Endothelial cell of umbilical vein (primary cell): ENCODE measurements around the gene IL20. TPM values are rescaled to one million over a fixed set of nuclear protein-coding genes. Genes with fewer than 3 reads are reported as not detected.

Experiments
- BruUV-seq: library from RNA; stranded (reverse); fragments of 400-500 nt; replicated peaks from 2 replicates; lab custom pipeline; 2021; lab: Mats Ljungman, UMichigan
- CTCF ChIA-PET: fragments of 300-600, 350-600 bp; sonication (Branson Sonifier 250); formaldehyde crosslinking; loops from one replicate; lab custom pipeline; 2021; ENCODE audit warnings: antibody characterized with exemption, inconsistent platforms; lab: Charles Lee
- POLR2A ChIA-PET: fragments of 300-600, 350-600 bp; sonication (Branson Sonifier 250); formaldehyde crosslinking; loops from one replicate; lab custom pipeline; 2021; ENCODE audit warnings: antibody characterized with exemption, inconsistent platforms; lab: Charles Lee
- DNase-seq: peaks from one replicate; pipeline ENCODE4 v3.0.0-alpha.2; 2011; ENCODE audit warnings: low read depth, low spot score
- FAIRE-seq: peaks from 2 replicates; lab custom pipeline; 2011; peaks lifted over from hg19 to GRCh38; lab: Jason Lieb, UNC
- H2AFZ ChIP-seq: 2 replicates; pipeline ENCODE4 v1.6.0; 2012; ENCODE audit warnings: low read depth, low read length, control low read depth, inconsistent platforms
- H3K27ac ChIP-seq: 2 replicates; pipeline ENCODE4 v1.5.1; 2011; ENCODE audit warnings: low read depth, mild to moderate bottlenecking, control low read depth, low read length, moderate library complexity; ENCODE audit not compliant: insufficient read depth
- H3K27me3 ChIP-seq, 2 experiments: 2 replicates each; pipeline versions ENCODE4 v1.6.0 to v1.6.1; 2011; ENCODE audit warnings: low read length in 2 of 2, mixed read lengths in 1 of 2; ENCODE audit not compliant: control insufficient read depth in 2 of 2, insufficient read depth in 2 of 2
- H3K36me3 ChIP-seq, 2 experiments: 2 replicates in 1 of 2; 3 replicates in 1 of 2; pipeline ENCODE4 v1.5.1; 2011; ENCODE audit warnings: low read length in 2 of 2, mild to moderate bottlenecking in 1 of 2, moderate library complexity in 1 of 2; ENCODE audit not compliant: control insufficient read depth in 2 of 2, insufficient read depth in 2 of 2; ENCODE audit errors: extremely low read depth in 1 of 2
- H3K4me1 ChIP-seq: 3 replicates; pipeline ENCODE4 v1.5.1; 2011; ENCODE audit warnings: mild to moderate bottlenecking, low read length; ENCODE audit not compliant: control insufficient read depth, insufficient read depth; ENCODE audit errors: extremely low read depth
- H3K4me2 ChIP-seq: 2 replicates; pipeline ENCODE4 v1.6.1; 2011; ENCODE audit warnings: low read length, control low read depth, mixed read lengths; ENCODE audit not compliant: insufficient read depth
- H3K4me3 ChIP-seq, 3 experiments: fragments of 200-600 bp in 1 of 3; sonication (generic), shearing (Covaris generic) in 1 of 3; replicated peaks in 1 of 3; 2 replicates each; pipeline ENCODE4 v1.5.1; 2011 to 2016; ENCODE audit warnings: control low read depth in 3 of 3, low read length in 3 of 3, mild to moderate bottlenecking in 2 of 3, inconsistent platforms in 1 of 3, low read depth in 1 of 3, moderate library complexity in 1 of 3; ENCODE audit not compliant: insufficient read depth in 1 of 3
- H3K79me2 ChIP-seq: 2 replicates; pipeline ENCODE4 v1.6.0; 2012; ENCODE audit warnings: low read length, inconsistent platforms; ENCODE audit not compliant: control insufficient read depth, insufficient read depth
- H3K9ac ChIP-seq: replicated peaks from 2 replicates; pipeline ENCODE3; 2011; ENCODE audit warnings: low read length, control low read depth; ENCODE audit not compliant: insufficient read depth; ENCODE audit errors: extremely low read depth
- H3K9me1 ChIP-seq: replicated peaks from 3 replicates; pipeline ENCODE4 v1.6.0; 2011; ENCODE audit warnings: mild to moderate bottlenecking, low read length; ENCODE audit not compliant: control insufficient read depth, insufficient read depth; ENCODE audit errors: extremely low read depth
- H3K9me3 ChIP-seq: replicated peaks from 2 replicates; pipeline ENCODE4 v1.5.1; 2012; ENCODE audit warnings: low read length, inconsistent platforms; ENCODE audit not compliant: control insufficient read depth, insufficient read depth
- H4K20me1 ChIP-seq: replicated peaks from 2 replicates; pipeline ENCODE3; 2011; ENCODE audit warnings: mild to moderate bottlenecking, low read length; ENCODE audit not compliant: control insufficient read depth, insufficient read depth; ENCODE audit errors: extremely low read depth
- EZH2 ChIP-seq: IDR thresholded peaks from 2 replicates; pipeline ENCODE4 v1.6.1; 2012; ENCODE audit warnings: borderline replicate concordance, low read depth, mild to moderate bottlenecking, moderate library complexity, low read length, inconsistent platforms; ENCODE audit not compliant: severe bottlenecking
- FOS ChIP-seq: IDR thresholded peaks from 2 replicates; pipeline ENCODE4 v1.6.1; 2011; ENCODE audit warnings: mild to moderate bottlenecking, low read length, moderate library complexity, borderline replicate concordance; ENCODE audit not compliant: insufficient read depth
- GATA2 ChIP-seq: IDR thresholded peaks from 2 replicates; pipeline ENCODE4 v1.7.0; 2011; ENCODE audit warnings: low read depth, mild to moderate bottlenecking, moderate library complexity, mixed read lengths, low read length; ENCODE audit not compliant: insufficient read length, insufficient read depth
- JUN ChIP-seq: IDR thresholded peaks from 2 replicates; pipeline ENCODE4 v1.6.1; 2011; ENCODE audit warnings: borderline replicate concordance, low read depth; ENCODE audit not compliant: insufficient read length, insufficient read depth
- MAX ChIP-seq: IDR thresholded peaks from 2 replicates; pipeline ENCODE4 v1.6.1; 2011; ENCODE audit not compliant: insufficient read depth, insufficient read length
- MYC ChIP-seq: IDR thresholded peaks from one replicate; pipeline ENCODE4 v1.6.1; 2011; ENCODE audit warnings: mild to moderate bottlenecking, low read depth, low read length
- POLR2A ChIP-seq: IDR thresholded peaks from 2 replicates; pipeline ENCODE4 v1.6.1; 2012; ENCODE audit warnings: low read depth, mild to moderate bottlenecking, control low read depth, low read length
- POLR2AphosphoS5 ChIP-seq: IDR thresholded peaks from 2 replicates; pipeline ENCODE4 v1.6.1; 2012; ENCODE audit warnings: low read depth, mild to moderate bottlenecking, control low read depth, low read length, moderate library complexity; ENCODE audit not compliant: insufficient read depth
- dilution Hi-C: fragments of 300-500 bp; cut with MboI; formaldehyde crosslinking; loops from one replicate; pipeline ENCODE4 v1.15.0; 2019; ENCODE audit warnings: low sequenced_read_pairs; ENCODE audit not compliant: extremely low pct_ligation_motif_present
- intact Hi-C: fragments of 100-400 bp; cut with micrococcal nuclease; formaldehyde crosslinking; loops from one replicate; pipeline ENCODE4 v1.10.0; 2022
- polyA plus RNA-seq, 4 experiments: library from polyadenylated mRNA; depleted of rRNA in 3 of 4; stranded (reverse) in 3 of 4; unstranded in 1 of 4; fragments of >200 nt; gene quantifications; 2 replicates each; pipeline versions ENCODE4 v1.2.1 to v1.2.3, GENCODE V29; 2011 to 2012; ENCODE audit warnings: missing spikeins in 1 of 4
- total RNA-seq: library from RNA; stranded (reverse); gene quantifications from 2 replicates; pipeline ENCODE4 v1.2.3, GENCODE V29; 2021
- TF ChIP-seq, protein P1 (sequence below), 2 donors: IDR thresholded peaks; 1 replicate in 1 of 2; 2 replicates in 1 of 2; pipeline ENCODE4 v1.5.1; 2011; ENCODE audit warnings: low read length in 2 of 2, mild to moderate bottlenecking in 2 of 2, moderate library complexity in 2 of 2, control low read depth in 1 of 2, inconsistent platforms in 1 of 2, low read depth in 1 of 2; ENCODE audit not compliant: insufficient read depth in 1 of 2; ENCODE audit errors: extremely low read depth in 1 of 2

IL20 gene
- total and polyA plus RNA-seq, 2 donors (not counting 3 experiments of a cell fraction or from before 2014, with no cell fraction given), result not detected

- Histone ChIP-seq H3K4me2 (no peak overlapping the region), H3K9ac (no peak overlapping the region), H3K27ac (no peak overlapping the region), H3K79me2 (no peaks in the 10 kb centered on the region), H2AFZ (no peak overlapping the region), H3K36me3 (no peaks in the 10 kb centered on the region), H3K9me3 (no peaks in the 10 kb centered on the region), H3K4me3 (no peak overlapping the region), H3K27me3 (peaks cover 0 to 5% of the 10 kb centered on the region in 2 experiments), H3K9me1 (no peaks in the 10 kb centered on the region), H3K4me1 (no peaks in the 10 kb centered on the region), H4K20me1 (no peaks in the 10 kb centered on the region)
- no peak for TF ChIP-seq POLR2AphosphoS5
- TF ChIP-seq, protein P1, sequence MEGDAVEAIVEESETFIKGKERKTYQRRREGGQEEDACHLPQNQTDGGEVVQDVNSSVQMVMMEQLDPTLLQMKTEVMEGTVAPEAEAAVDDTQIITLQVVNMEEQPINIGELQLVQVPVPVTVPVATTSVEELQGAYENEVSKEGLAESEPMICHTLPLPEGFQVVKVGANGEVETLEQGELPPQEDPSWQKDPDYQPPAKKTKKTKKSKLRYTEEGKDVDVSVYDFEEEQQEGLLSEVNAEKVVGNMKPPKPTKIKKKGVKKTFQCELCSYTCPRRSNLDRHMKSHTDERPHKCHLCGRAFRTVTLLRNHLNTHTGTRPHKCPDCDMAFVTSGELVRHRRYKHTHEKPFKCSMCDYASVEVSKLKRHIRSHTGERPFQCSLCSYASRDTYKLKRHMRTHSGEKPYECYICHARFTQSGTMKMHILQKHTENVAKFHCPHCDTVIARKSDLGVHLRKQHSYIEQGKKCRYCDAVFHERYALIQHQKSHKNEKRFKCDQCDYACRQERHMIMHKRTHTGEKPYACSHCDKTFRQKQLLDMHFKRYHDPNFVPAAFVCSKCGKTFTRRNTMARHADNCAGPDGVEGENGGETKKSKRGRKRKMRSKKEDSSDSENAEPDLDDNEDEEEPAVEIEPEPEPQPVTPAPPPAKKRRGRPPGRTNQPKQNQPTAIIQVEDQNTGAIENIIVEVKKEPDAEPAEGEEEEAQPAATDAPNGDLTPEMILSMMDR (IDR thresholded peaks at IDR 0.05; ENCODE audit: extremely low read depth in 1 of 2, insufficient read depth in 1 of 2, low read depth in 1 of 2, low read length in 2 of 2), result no peak
- TF ChIP-seq EZH2, result no peak
- TF ChIP-seq GATA2, result no peak
- no peak for TF ChIP-seq MAX
- TF ChIP-seq POLR2A, result no peak
- TF ChIP-seq MYC, result no peak
- no peak for TF ChIP-seq JUN
- TF ChIP-seq FOS, result no peak
- dilution Hi-C loops, result no loop called here
- intact Hi-C loops, result no loop called here
- FAIRE-seq (no peak), DNase-seq (no peak)
- POLR2A ChIA-PET, result no interaction called here
- CTCF ChIA-PET, result interaction anchor here (1.1 to 2.8 kb wide), 2 partner anchors 16 to 17 kb away, joined by 4 to 10 read pairs; no protein-coding TSS in a partner anchor
- BruUV-seq, result no TSS peak
Measured at GRCh38 chr1:206895325-206895724, 29.9 kb downstream of the IL20 start.
